ENCODE measurements around the gene NTN1.

DNA sequence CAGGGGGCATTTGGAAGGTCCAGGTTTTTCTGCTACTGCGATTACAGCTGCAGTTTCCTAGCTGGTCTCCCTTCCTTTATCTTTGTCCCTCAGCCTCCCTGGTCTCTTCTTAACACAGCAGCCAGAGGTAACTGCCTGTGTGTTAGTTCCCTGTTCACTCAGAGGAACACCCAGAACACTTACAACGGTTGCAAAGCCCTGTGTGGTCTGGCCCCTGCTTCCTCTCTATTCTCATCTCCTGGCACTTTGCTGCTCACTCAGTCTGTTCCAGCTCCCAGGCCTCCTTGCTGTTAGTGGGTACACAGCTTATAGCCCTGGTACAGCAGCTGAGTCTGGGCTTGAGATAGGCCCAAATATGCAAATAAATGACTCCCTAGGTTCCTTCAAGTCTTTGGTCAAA, 16.4 kb downstream of the NTN1 start:
- TF ChIP-seq, protein P1, sequence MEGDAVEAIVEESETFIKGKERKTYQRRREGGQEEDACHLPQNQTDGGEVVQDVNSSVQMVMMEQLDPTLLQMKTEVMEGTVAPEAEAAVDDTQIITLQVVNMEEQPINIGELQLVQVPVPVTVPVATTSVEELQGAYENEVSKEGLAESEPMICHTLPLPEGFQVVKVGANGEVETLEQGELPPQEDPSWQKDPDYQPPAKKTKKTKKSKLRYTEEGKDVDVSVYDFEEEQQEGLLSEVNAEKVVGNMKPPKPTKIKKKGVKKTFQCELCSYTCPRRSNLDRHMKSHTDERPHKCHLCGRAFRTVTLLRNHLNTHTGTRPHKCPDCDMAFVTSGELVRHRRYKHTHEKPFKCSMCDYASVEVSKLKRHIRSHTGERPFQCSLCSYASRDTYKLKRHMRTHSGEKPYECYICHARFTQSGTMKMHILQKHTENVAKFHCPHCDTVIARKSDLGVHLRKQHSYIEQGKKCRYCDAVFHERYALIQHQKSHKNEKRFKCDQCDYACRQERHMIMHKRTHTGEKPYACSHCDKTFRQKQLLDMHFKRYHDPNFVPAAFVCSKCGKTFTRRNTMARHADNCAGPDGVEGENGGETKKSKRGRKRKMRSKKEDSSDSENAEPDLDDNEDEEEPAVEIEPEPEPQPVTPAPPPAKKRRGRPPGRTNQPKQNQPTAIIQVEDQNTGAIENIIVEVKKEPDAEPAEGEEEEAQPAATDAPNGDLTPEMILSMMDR (IDR thresholded peaks at IDR 0.05; ENCODE audit: insufficient read depth, low read length, poor library complexity, severe bottlenecking) = no peak
- no peak for TF ChIP-seq EZH2phosphoT487 (conservative IDR thresholded peaks at IDR 0.05; ENCODE audit: low read length)

All from SU-DHL-6 (cell line).